DND-41 (cell line): ENCODE measurements around the gene C5AR2.

Experiments
- ATAC-seq: fragments of 200-7000 bp; cut with Tn5 transposase; 3 replicates; pipeline ENCODE4 v1.9.1; 2021; ENCODE audit warnings: low read depth; ENCODE audit not compliant: insufficient read depth
- DNase-seq: peaks from one replicate; pipeline ENCODE4 v3.0.0-alpha.2; 2020
- H2AFZ ChIP-seq: 2 replicates; pipeline ENCODE4 v1.6.0; 2012; ENCODE audit warnings: low read depth, low read length
- H3K27ac ChIP-seq: 2 replicates; pipeline ENCODE4 v1.5.1; 2012; ENCODE audit warnings: low read length, inconsistent platforms
- H3K27me3 ChIP-seq: fragments of 200-600 bp; sonication (generic); 2 replicates; pipeline ENCODE4 v1.6.0; 2012; ENCODE audit warnings: low read length, mild to moderate bottlenecking, inconsistent platforms; ENCODE audit not compliant: insufficient read depth, poor library complexity
- H3K36me3 ChIP-seq: 2 replicates; pipeline ENCODE4 v1.5.1; 2012; ENCODE audit warnings: low read length, inconsistent platforms; ENCODE audit not compliant: insufficient read depth
- H3K4me1 ChIP-seq: 2 replicates; pipeline ENCODE4 v1.5.1; 2012; ENCODE audit warnings: mild to moderate bottlenecking, low read length; ENCODE audit not compliant: insufficient read depth
- H3K4me2 ChIP-seq: 2 replicates; pipeline ENCODE4 v1.6.0; 2012; ENCODE audit warnings: mild to moderate bottlenecking, moderate library complexity, low read length, inconsistent platforms; ENCODE audit not compliant: insufficient read depth
- H3K4me3 ChIP-seq, 2 experiments: fragments of 200-600 bp in 1 of 2; shearing (Covaris generic) in 1 of 2; 2 replicates each; pipeline ENCODE4 v1.5.1; 2012 to 2016; ENCODE audit warnings: inconsistent platforms in 2 of 2, low read length in 2 of 2, mild to moderate bottlenecking in 2 of 2, low read depth in 1 of 2, moderate library complexity in 1 of 2
- H3K79me2 ChIP-seq: 2 replicates; pipeline ENCODE4 v1.6.0; 2012; ENCODE audit warnings: low read length, inconsistent platforms; ENCODE audit not compliant: insufficient read depth
- H3K9ac ChIP-seq: 2 replicates; pipeline ENCODE4 v1.6.0; 2012; ENCODE audit warnings: low read depth, mild to moderate bottlenecking, inconsistent platforms, low read length, moderate library complexity
- H3K9me3 ChIP-seq: 2 replicates; pipeline ENCODE4 v1.5.1; 2012; ENCODE audit warnings: low read length, moderate library complexity, mild to moderate bottlenecking, inconsistent platforms; ENCODE audit not compliant: insufficient read depth, severe bottlenecking
- H4K20me1 ChIP-seq: 2 replicates; pipeline ENCODE4 v1.6.0; 2012; ENCODE audit warnings: low read length; ENCODE audit not compliant: insufficient read depth
- EZH2 ChIP-seq: IDR thresholded peaks from 3 replicates; pipeline ENCODE4 v1.6.1; 2012; ENCODE audit warnings: borderline replicate concordance, low read depth, mild to moderate bottlenecking, moderate library complexity, low read length, inconsistent platforms; ENCODE audit not compliant: severe bottlenecking
- TF ChIP-seq, protein P1 (sequence below): IDR thresholded peaks from 2 replicates; pipeline ENCODE4 v1.5.1; 2012; ENCODE audit warnings: borderline replicate concordance, low read length, moderate library complexity, mild to moderate bottlenecking; ENCODE audit not compliant: poor library complexity, severe bottlenecking; ENCODE audit errors: extremely low read depth

Gene C5AR2

DNA sequence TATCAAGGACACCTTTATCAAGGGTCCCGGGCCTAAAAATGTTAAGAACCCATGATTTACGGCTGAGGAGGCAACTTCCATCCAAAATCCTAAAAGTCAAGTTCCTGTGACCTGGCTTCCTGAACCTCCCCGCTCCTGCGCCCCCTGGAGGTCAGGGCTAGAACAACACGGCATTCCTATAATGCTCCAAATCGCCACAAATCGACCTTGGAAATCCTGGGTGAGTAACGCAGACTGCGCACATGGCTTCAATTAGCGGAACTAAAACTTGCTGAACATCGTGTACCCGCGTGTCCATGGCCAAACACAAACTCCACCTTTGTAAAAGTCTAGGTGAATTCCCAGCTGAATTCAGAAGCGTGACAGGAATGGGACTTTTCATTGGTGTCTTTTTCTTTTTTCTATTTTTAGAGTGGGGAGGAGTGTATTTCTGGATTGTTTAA is 26.6 kb upstream of the C5AR2 start:
- 0 out of 2 replicates have a peak, but pooled peaks cover 5% of the 10 kb centered on the region for H3K4me1 ChIP-seq
- ATAC-seq = no peak
- no peak overlapping the region for H3K4me3 ChIP-seq
- peak; percentile 58 for DNase-seq
- H4K20me1 ChIP-seq = no peaks in the 10 kb centered on the region
- TF ChIP-seq, protein P1, sequence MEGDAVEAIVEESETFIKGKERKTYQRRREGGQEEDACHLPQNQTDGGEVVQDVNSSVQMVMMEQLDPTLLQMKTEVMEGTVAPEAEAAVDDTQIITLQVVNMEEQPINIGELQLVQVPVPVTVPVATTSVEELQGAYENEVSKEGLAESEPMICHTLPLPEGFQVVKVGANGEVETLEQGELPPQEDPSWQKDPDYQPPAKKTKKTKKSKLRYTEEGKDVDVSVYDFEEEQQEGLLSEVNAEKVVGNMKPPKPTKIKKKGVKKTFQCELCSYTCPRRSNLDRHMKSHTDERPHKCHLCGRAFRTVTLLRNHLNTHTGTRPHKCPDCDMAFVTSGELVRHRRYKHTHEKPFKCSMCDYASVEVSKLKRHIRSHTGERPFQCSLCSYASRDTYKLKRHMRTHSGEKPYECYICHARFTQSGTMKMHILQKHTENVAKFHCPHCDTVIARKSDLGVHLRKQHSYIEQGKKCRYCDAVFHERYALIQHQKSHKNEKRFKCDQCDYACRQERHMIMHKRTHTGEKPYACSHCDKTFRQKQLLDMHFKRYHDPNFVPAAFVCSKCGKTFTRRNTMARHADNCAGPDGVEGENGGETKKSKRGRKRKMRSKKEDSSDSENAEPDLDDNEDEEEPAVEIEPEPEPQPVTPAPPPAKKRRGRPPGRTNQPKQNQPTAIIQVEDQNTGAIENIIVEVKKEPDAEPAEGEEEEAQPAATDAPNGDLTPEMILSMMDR = peak; percentile 99
- no peak for TF ChIP-seq EZH2
- H3K4me2 ChIP-seq = no peak overlapping the region
- no peaks in the 10 kb centered on the region for H3K27me3 ChIP-seq
- H2AFZ ChIP-seq = peak overlapping the region; percentile 24; the same call in 1 of the 2 replicates
- H3K36me3 ChIP-seq = no peaks in the 10 kb centered on the region
- no peak overlapping the region for H3K9ac ChIP-seq
- no peaks in the 10 kb centered on the region for H3K79me2 ChIP-seq
- no peaks in the 10 kb centered on the region for H3K9me3 ChIP-seq
- H3K27ac ChIP-seq = no peak overlapping the region

GRCh38 chr19:47306303-47306702 is 25.7 kb upstream of the C5AR2 start:
- DNase-seq = no peak
- Histone ChIP-seq H4K20me1 (no peaks in the 10 kb centered on the region), H3K27ac (no peak overlapping the region), H3K36me3 (no peaks in the 10 kb centered on the region), H3K9ac (no peak overlapping the region), H3K9me3 (no peaks in the 10 kb centered on the region), H3K79me2 (no peaks in the 10 kb centered on the region), H3K4me2 (no peak overlapping the region), H3K27me3 (no peaks in the 10 kb centered on the region), H2AFZ (no peak overlapping the region), H3K4me1 (0 out of 2 replicates have a peak, but pooled peaks cover 5% of the 10 kb centered on the region), H3K4me3 (no peak overlapping the region)
- ATAC-seq = no peak
- no peak for TF ChIP-seq EZH2
- TF ChIP-seq, protein P1 = no peak

GRCh38 chr19:47309038-47309437 is 22.9 kb upstream of the C5AR2 start:
- no peak for ATAC-seq
- Histone ChIP-seq H3K79me2 (no peaks in the 10 kb centered on the region), H3K9ac (no peak overlapping the region), H3K4me3 (no peak overlapping the region), H3K27me3 (no peaks in the 10 kb centered on the region), H3K4me1 (0 out of 2 replicates have a peak, but pooled peaks cover 5% of the 10 kb centered on the region), H3K36me3 (no peaks in the 10 kb centered on the region), H3K9me3 (no peaks in the 10 kb centered on the region), H4K20me1 (no peaks in the 10 kb centered on the region), H3K4me2 (no peak overlapping the region), H3K27ac (no peak overlapping the region), H2AFZ (no peak overlapping the region)
- TF ChIP-seq, protein P1 = no peak
- no peak for TF ChIP-seq EZH2
- no peak for DNase-seq

GRCh38 chr19:47309608-47310007 is 22.4 kb upstream of the C5AR2 start, which contains the start of gene C5AR1:
Gene C5AR1 (plus strand): TSS chr19:47309861. CDS start chr19:47309896, 35 bp downstream.
- Histone ChIP-seq H3K36me3 (no peaks in the 10 kb centered on the region), H3K9ac (no peak within 1 kb of the TSS), H3K79me2 (no peaks in the 10 kb centered on the region), H3K27me3 (no peaks in the 10 kb centered on the region), H4K20me1 (no peaks in the 10 kb centered on the region), H3K4me3 (no peak within 1 kb of the TSS), H3K9me3 (no peaks in the 10 kb centered on the region), H3K4me1 (0 out of 2 replicates have a peak, but pooled peaks cover 5% of the 10 kb centered on the region), H2AFZ (no peak within 1 kb of the TSS), H3K27ac (no peak within 1 kb of the TSS), H3K4me2 (no peak within 1 kb of the TSS)
- no peak for DNase-seq
- no peak for ATAC-seq
- TF ChIP-seq, protein P1 = no peak
- TF ChIP-seq EZH2 = no peak
